A172 (cell line): ENCODE measurements around the gene SLAMF1. TPM values are rescaled to one million over a fixed set of nuclear protein-coding genes. Genes with fewer than 3 reads are reported as not detected.
"Not testable (repeated sequence)": the region's sequence is repeated elsewhere in the genome, so short reads cannot be mapped to it uniquely, and the experiment has no call there.

Experiments
- DNase-seq: peaks from one replicate; pipeline ENCODE4 v3.0.0-alpha.2; 2015; ENCODE audit warnings: low spot score
- total RNA-seq: library from RNA; depleted of rRNA; stranded (reverse); fragments of >200 nt; shearing (Covaris generic); gene quantifications from 2 replicates; pipeline ENCODE4 v1.2.3, GENCODE V29; 2014

SLAMF1 gene
- total RNA-seq, 1 experiment from 2014 or later: 0.07 TPM

DNA sequence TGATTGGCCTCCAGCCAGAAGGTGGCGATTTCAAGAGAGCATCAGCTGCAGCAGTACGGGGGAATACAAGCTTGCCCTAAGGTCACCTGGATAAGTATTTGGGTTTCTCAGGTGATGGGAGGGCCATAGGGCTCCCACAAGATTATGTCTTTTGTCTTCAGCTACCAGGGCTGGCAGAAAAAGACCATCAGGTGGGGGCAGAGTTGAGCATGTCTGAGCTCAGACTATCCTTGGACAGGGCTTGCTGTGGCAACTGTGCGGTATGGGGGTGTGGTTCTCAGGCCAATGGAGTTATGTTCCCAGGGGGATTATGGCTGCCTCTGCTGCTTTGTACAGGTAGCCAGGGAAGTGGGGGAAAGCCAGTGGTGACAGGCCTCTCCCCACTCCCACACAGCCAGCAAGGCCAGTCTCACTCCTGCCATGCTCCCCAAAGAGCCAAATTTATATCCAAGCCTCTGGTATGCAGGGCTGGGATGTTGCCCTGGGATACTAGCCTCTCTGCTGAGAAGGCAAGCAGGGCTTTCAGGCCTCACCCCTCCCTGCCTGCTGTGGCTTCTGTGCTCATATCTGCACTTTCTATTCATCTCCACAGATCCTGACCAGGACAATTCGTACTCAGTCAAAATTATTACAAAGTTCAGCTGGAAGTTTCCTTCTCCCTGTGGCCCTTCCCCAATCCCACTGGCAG is 40.9 kb downstream of the SLAMF1 start:
- no peak for DNase-seq

DNA sequence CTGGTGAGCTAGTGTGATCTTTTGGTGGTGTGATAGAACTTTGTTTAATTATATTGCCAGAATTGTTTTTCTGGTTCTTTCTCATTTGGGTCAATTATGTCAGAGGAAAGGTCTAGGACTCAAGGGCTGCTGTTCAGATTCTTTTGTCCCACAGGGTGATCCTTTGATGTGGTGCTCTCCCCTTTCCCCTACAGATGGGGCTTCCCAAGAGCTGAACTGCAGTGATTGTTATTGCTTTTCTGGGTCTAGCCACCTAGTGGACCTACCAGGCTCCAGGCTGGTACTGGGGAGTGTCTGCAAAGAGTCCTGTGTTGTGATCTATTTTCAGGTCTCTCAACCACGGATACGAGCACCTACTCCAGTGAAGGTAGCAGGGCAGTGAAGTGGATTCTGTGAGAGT is 41.6 kb downstream of the SLAMF1 start:
- DNase-seq: no peak

DNA sequence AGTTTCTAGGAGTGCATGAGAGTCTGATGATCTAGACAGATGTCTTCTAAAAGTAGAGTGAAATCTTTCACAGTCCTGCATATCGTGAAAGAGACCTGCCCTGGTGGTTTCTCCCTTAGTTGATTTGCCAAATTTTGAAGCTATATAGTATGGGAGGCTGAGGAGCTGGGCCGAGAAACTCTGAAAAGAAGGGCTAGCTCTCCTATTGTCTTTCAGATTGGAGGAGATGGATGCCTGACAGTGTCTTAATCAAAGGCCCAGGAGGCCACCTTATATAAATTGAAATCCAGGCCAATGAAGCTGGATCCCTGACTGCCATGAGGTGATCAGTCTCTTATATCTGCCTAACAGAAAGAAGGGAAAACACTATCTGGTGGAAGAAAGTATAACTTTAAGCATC is 49.1 kb downstream of the SLAMF1 start:
- no peak for DNase-seq

- DNase-seq: no peak
Measured at GRCh38 chr1:160597051-160597450, 49.8 kb downstream of the SLAMF1 start.

DNA sequence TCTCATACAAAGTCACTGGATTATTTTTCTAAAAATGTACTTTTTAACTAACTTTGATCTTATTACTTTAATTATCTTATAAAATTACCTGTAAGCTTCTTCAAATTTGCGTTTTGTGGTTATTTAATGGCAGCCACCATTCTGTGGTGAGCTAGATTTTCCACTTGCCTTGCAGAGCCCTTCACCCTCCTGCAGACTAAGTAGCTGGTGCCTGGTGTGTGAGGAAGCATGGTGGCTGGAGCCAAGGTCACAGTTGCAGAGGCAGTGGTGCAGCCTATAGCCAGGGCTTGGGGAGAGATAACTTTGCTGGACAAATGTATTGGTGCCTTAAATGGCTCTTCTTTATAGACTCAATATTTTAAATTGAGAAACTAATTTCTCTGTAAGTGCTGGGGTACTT is 56.4 kb downstream of the SLAMF1 start:
- no peak for DNase-seq

- DNase-seq: no peak
Measured at GRCh38 chr1:160588468-160588867, 58.4 kb downstream of the SLAMF1 start.

DNA sequence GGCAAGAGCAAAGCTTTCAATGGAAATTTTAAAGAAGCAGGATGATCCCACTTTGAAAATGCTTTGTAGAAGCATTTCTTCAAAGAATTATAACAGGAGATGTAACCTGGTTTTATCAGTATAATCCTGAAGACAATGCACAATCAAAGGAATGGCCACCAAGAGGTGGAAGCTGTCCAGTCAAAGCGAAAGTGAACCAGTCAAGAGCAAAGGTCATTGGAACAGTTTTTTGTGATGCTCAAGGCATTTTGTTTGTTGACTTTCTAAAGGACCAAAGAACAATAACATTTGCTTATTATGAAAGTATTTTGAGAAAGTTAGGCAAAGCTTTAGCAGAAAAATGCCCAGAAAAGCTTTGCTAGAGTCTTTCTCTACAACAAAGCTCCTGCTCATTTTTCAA is 62.1 kb downstream of the SLAMF1 start:
- no peak for DNase-seq

GRCh38 chr1:160582976-160583375 is 63.9 kb downstream of the SLAMF1 start:
- DNase-seq: not testable (repeated sequence)

DNA sequence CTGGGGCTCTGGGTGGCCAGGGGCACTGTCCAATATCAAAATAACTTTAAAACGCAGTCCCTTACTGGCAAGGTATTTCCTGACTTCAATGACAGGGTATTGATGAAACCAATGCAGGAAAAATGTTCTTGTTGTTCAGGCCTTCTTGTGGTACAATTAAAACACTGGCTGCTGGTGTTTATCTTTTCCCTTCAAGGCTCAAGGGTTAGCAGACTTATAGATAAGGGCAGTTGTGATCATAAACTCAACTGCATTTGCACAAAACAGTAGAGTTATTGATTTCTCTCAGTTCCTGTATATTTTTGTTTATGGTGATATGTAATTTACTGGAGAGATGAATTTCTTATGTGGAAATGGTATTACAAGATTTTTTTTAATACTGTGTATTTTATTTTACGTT is 64.9 kb downstream of the SLAMF1 start:
- DNase-seq: no peak

DNA sequence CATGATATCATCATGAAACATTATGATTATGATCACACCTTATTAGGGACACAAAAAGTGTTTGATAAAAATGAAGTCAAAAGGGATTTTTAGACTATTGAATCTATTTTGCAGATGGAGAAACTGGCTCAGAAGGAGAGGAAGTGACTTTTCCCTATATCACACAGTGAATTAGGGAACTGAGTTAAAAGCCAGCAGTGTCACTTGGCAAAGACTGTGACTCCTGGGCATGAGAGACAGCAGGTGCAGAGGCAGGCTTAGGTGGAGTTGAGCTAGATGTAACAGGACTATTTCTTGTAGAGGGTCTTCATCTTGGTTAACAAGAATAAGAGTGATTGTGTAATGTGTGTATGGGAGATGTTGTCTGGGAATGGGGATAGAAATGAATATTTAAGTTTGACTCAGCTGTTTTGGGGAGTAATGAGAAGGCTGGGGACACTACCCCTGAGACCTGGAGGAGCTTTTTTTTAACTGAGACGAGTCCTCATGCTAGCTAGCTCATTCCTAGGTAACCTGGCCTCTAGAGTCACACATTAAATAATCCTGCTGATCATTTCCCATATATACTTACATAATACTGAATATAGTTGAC is 66.5 kb downstream of the SLAMF1 start:
- no peak for DNase-seq

- no peak for DNase-seq
Measured at GRCh38 chr1:160579216-160579701, 67.6 kb downstream of the SLAMF1 start, which contains the start of gene CD84. Gene CD84 (minus strand): TSS chr1:160579496. CDS start chr1:160579437, 59 bp downstream.

- no peak for DNase-seq
Measured at GRCh38 chr1:160578525-160579191, 68.2 kb downstream of the SLAMF1 start.

DNA sequence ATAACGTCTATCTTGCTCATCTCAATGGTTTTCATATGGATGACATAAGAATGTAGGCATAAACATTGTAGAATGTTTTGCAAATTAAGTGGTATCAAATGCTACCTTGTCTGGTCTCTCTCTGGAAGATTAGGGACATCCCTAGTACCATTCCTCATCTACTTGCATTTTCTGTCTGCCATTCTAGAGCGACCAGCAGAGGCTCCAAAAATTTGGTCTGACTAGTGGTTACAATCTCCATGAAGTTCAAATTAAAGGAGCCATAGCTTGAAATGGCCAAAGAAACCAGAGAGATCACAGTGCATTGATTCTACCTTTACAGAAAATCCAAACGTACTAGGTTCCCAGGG is 68.7 kb downstream of the SLAMF1 start:
- DNase-seq: no peak

- no peak for DNase-seq
Measured at GRCh38 chr1:160577671-160578070, 69.2 kb downstream of the SLAMF1 start.

DNA sequence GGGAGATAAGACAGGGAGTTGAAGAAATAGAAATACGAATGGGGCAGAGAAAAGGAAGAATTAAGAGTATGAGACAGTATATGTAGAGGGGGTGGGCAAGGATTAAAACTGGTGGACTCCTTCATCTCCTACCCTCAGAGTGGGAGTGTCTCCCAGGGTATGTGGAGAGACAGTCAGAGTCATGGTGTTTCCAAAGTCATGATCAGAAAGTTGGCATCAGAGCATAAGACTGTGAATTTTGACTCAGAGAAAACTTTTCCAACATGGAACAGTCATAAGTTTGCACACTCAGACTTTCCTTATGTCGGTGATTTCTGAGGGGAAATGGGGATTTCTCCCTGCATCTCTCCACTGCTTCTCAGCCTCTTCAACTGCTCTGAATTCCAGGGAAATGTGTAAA is 70.0 kb downstream of the SLAMF1 start:
- DNase-seq: no peak

- no peak for DNase-seq
Measured at GRCh38 chr1:160576390-160576789, 70.5 kb downstream of the SLAMF1 start.

- no peak for DNase-seq
Measured at GRCh38 chr1:160575112-160575664, 71.7 kb downstream of the SLAMF1 start.

DNA sequence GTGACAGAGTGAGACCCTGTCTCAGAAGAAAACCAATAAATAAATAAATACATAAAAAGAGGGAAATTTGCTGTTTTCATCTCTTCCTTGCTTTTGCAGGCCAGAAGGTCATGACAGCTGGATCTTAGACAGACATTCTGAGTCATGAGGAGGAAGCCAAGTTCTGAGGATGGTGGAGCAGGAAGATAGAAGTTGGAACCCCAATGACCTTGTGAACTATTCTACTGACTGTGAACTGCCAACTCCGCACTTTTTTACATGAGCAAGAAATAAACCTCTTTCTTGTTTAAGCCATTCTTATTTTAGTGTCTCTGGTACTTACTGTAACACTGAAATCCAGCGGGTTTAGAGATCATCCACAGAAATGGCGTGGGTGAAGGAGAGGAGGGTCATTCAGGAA is 76.0 kb downstream of the SLAMF1 start:
- DNase-seq: no peak

- DNase-seq: no peak
Measured at GRCh38 chr1:160569806-160570205, 77.0 kb downstream of the SLAMF1 start.

GRCh38 chr1:160567858-160568682 is 78.8 kb downstream of the SLAMF1 start:
- no peak for DNase-seq

- DNase-seq: no peak
Measured at GRCh38 chr1:160567341-160567740, 79.5 kb downstream of the SLAMF1 start.

DNA sequence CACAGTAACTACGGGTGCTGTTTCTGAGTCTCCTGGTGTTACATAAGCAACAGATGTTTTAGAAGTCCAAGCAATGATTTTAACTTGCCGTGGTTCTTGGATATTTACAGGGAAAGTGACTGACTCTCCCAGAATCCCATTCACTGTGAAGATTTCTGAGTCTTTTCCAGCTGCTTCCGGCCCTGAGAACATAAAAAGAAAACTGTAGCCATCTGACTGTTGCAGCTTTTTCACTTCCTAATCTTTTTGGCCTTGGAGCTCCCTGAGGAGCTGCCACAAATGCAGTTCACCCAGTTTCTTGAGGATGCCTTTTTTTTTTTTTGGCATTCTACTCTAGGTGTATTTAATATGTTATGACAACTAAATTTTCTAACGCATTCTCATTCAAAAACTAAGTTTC is 81.3 kb downstream of the SLAMF1 start:
- no peak for DNase-seq
